HUDEP-2 (cell line): ENCODE measurements around the gene BRSK2.
"Not testable (repeated sequence)": the region's sequence is repeated elsewhere in the genome, so short reads cannot be mapped to it uniquely, and the experiment has no call there.

Experiments used
- DNase-seq, 76 experiments: peaks; one replicate each; lab custom pipeline; 2025; ENCODE audit not compliant: unreplicated experiment in 76 of 76; lab: John Stamatoyannopoulos, UW

BRSK2 gene

GRCh38 chr11:1506981-1507380 lies 117.2 kb downstream of the BRSK2 start:
- DNase-seq, result no peak

GRCh38 chr11:1507381-1508140 lies 117.8 kb downstream of the BRSK2 start:
- DNase-seq, result no peak

GRCh38 chr11:1508491-1508891 lies 118.8 kb downstream of the BRSK2 start:
- DNase-seq, result no peak

- DNase-seq, result no peak
Measured at GRCh38 chr11:1508986-1509385, 119.3 kb downstream of the BRSK2 start.

GRCh38 chr11:1509626-1510255 lies 120.0 kb downstream of the BRSK2 start:
- DNase-seq, result no peak

GRCh38 chr11:1510351-1510750 lies 120.6 kb downstream of the BRSK2 start:
- DNase-seq, result not testable (repeated sequence)

GRCh38 chr11:1510928-1511327 lies 121.2 kb downstream of the BRSK2 start:
- DNase-seq, result no peak

GRCh38 chr11:1511937-1512496 lies 122.3 kb downstream of the BRSK2 start:
- DNase-seq, result no peak
